Fibroblast of mammary gland (primary cell): ENCODE measurements around the gene PAN3.

Experiments
- DNase-seq: peaks from one replicate; pipeline ENCODE4 v3.0.0-alpha.2; 2010; ENCODE audit warnings: low read depth
- H3K4me3 ChIP-seq: 2 replicates; pipeline ENCODE4 v1.5.1; 2011; ENCODE audit warnings: low read depth, mild to moderate bottlenecking, low read length, moderate library complexity; ENCODE audit not compliant: control insufficient read depth
- CTCF ChIP-seq: conservative IDR thresholded peaks from 2 replicates; pipeline ENCODE4 v1.5.1; 2011; ENCODE audit warnings: low read depth, low read length, inconsistent platforms; ENCODE audit not compliant: control insufficient read depth, insufficient read depth

Gene PAN3

GRCh38 chr13:28251466-28251865, 113.1 kb downstream of the PAN3 start:
- no peak for TF ChIP-seq CTCF
- no peak for DNase-seq
- no peak overlapping the region for H3K4me3 ChIP-seq

- TF ChIP-seq CTCF = no peak
- no peak for DNase-seq
Measured at GRCh38 chr13:28252547-28252946, 114.2 kb downstream of the PAN3 start.

GRCh38 chr13:28257305-28257704, 119.0 kb downstream of the PAN3 start:
- no peak overlapping the region for H3K4me3 ChIP-seq
- TF ChIP-seq CTCF = no peak
- DNase-seq = no peak

More at GRCh38 chr13:28252547-28252946, 114.2 kb downstream of the PAN3 start:
- no peak overlapping the region for H3K4me3 ChIP-seq

DNA sequence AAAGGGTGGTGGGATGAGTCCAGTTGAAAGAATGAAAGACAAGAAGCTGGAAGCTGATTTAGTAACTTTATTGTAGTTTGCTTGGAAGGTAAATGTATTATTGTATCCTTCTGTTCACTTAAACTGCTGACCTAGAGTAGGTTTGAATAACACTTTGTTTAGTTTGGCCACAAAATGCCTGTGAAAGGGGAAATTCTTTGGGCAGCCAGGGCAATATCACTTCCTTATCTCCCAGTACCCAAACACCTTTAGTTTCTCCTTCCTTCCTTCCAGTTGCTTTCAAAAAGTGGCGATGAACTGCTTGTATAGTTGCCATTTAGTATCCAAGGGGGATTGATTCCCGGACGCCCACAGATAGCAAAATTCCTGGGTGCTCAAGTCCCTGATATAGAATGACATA, 120.1 kb downstream of the PAN3 start:
- no peak for TF ChIP-seq CTCF
- no peak overlapping the region for H3K4me3 ChIP-seq
- no peak for DNase-seq

DNA sequence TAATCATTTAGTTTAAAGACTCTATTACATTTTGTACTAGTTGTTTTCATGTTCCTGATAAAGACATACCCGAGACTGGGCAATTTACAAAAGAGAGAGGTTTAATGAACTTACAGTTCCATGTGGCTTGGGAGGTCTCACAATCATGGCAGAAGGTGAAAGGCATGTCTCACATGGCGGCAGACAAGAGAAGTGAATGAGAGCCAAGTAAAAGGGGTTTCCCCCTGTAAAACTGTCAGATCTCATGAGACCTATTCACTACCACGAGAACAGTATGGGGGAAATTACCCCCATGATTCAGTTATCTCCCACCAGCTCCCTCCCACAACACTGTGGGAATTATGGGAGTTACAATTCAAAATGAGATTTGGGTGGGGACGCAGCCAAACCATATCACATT, 129.2 kb downstream of the PAN3 start:
- no peak overlapping the region for H3K4me3 ChIP-seq
- DNase-seq = no peak
- TF ChIP-seq CTCF = no peak

GRCh38 chr13:28268800-28269223, 130.5 kb downstream of the PAN3 start:
- DNase-seq = no peak
- TF ChIP-seq CTCF = no peak
- no peak overlapping the region for H3K4me3 ChIP-seq
